GM19372 (cell line): ENCODE measurements around the gene ZNF273.
"Not testable (repeated sequence)": the region's sequence is repeated elsewhere in the genome, so short reads cannot be mapped to it uniquely, and the experiment has no call there.

ENCODE experiments used
- ATAC-seq: cut with Tn5 transposase; IDR thresholded peaks from one replicate; pipeline ENCODE4 v1.9.1; 2021; ENCODE audit warnings: mild to moderate bottlenecking, low read depth, moderate library complexity; ENCODE audit not compliant: unreplicated experiment

ZNF273 gene

DNA sequence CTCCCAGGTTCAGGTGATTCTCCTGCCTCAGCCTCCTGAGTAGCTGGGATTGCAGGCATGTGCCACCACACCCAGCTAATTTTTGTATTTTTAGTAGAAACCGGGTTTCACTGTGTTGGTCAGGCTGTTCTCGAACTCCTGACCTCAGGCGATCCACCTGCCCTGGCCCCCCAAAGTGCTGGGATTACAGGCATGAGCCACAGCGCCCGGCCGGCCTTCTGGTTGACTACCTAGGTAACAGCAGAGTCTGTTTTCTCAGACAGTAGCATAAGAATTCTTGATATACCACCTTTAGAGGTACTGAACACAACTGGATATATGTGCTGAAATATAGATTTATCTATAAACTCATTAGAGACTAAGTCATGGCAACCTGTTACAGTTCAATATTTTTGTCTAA, 36.9 kb downstream of the ZNF273 start:
- ATAC-seq, result not testable (repeated sequence)

DNA sequence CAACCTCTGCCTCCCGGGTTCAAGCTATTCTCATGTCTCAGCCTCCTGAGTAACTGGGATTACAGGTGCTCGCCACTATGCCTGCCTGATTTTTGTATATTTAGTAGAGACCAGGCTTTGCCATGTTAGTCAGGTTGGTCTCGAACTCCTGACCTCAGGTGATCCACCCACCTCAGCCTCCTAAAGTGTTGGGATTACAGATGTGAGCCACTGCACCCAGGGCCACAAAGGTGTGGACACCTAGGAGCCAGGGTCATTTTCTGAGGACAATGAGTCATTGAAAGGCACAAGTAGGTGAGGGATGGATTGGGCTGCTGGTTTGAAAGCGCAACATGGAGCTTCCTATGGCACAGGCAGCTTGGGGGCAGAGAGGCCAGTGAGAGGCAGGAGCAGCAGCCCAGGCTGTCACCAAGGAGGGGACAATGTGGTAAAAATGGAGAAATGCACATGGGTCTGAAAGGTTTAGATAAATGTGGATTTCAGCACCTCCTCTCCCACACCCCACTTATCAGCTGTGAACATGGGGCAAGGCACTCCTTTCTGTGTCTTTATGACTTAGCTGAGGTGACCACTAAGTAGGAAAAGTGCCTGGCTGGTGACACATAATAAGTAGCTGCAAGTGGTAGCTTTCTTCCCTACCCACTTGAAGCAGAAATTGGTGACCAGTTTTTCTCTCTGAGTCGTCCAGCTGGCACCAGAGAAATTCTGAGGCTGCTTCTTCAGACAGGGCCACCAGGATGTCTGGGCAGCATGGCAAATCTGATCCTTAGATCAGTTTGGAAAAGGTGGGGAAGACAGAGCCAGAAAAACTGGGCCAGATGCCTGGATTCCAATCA, 41.8 kb downstream of the ZNF273 start:
- not testable (repeated sequence) for ATAC-seq

DNA sequence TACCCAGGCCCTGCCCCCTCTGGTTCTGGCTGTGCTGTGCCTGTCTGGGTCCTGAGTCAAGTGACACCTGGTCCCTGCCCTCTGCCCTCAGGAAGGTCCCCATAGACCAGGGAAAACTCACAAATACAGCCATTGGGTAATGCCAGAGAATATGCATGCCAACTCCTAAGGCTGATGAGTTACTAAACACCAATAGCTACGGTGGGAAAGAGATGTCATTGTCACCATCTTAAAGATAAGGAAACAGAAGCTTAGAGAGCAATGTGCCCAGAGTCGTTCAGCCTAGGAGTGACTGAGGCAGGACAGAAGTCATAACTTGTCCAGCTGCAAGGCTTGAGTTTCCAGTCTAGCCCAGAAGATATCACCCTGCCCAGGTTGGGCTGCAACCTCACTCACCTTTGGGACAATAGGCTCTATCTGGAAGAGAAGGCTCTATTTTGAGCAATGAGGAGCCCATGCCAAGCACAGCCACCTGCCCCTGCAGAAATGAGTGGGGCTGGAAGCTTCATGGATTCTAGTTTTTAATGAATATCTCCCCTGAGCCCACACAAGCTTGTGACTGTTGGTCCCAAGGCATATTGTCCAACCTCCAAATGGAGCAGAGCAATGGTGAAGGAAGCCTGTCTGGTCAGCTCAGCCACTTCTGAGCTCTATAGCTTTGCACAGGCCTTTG, 42.6 kb downstream of the ZNF273 start:
- no peak for ATAC-seq

DNA sequence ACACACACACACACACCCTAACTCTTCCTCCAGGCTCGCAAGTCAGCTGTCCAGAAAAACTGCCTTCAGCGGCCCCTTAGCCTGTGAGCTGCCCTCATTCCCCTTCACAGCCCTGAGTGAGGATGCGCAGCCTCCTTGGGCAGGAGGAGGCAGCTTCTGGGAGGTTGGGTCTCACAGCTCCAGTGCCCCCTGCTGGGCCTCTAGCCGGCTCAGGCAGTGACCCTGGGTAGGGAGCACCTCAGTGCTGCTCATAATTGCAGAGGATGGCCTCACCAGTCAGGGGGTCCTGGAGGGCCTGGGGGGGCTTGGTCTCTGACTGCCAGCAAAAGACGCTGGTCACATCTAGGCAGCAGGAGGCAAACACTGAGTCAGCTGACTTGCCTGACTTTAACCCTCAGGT, 43.7 kb downstream of the ZNF273 start:
- no peak for ATAC-seq

DNA sequence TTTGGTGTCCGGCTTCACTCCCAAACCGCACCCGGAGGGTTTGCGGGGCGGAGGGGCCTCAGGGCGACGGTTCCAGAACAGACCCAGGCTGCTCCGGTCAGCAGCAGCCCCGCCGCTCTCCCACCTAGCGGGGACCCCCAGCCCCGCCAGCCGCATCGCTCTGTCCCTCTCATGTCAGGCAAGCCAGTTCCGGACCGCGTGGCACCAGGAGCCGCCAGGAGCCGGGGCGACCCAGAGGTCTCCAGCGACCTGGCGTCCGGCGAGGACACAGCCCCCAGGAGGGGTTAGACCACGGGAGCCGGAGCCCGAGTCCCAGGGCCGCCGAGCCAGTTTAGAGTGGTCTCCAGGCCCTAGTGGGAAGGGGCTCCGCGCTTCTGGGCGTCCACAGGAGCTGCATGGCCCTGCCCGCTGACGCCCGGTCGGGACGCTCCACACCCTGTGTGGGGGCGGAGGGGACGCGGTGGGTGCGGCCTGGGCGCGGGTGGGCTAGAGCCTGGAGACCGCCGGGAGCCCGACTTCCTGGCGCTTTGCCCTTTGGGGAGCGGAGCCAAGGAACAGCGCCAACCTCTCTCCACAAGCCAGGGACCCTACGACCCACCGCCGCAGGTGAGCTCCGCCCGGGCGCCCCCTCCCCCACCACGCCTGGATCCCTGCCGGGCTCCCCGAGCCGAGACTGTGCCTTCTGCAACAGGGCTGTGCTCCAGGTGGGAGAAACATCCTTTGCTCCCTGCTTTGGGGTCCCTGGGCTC, 44.4 kb downstream of the ZNF273 start:
- no peak for ATAC-seq

DNA sequence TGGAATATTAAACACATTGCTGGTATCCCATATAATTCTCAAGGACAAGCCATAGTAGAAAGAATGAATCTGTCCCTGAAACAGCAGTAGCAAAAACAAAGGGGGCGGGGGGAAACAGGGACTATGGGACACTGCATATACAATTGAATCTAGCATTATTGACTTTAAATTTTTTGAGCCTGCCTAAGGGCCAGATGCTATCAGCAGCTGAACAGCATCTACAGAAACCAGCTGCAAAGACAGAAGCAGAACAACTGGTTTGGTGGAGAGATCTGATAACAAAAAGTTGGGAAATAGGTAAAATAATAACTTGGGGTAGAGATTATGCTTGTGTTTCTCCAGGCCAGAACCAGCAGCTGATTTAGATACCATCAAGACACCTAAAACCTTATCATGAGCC, 45.7 kb downstream of the ZNF273 start:
- ATAC-seq, result not testable (repeated sequence)

DNA sequence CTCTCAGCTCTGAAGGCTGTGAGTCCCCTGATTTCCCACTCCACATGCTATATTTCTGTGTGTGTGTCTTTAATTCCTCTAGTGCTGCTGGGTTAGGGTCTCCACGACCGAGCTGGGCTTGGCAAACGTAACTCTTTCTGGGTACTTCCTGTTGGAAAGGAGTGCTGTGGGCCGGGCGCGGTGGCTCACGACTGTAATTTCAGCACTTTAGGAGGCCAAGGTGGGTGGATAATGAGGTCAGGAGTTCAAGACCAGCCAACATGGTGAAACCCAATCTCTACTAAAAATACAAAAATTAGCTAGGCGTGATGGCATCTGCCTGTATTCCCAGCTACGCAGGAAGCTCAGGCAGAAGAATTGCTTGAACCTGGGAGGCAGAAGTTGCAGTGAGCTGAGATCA, 47.6 kb downstream of the ZNF273 start:
- ATAC-seq, result not testable (repeated sequence)

DNA sequence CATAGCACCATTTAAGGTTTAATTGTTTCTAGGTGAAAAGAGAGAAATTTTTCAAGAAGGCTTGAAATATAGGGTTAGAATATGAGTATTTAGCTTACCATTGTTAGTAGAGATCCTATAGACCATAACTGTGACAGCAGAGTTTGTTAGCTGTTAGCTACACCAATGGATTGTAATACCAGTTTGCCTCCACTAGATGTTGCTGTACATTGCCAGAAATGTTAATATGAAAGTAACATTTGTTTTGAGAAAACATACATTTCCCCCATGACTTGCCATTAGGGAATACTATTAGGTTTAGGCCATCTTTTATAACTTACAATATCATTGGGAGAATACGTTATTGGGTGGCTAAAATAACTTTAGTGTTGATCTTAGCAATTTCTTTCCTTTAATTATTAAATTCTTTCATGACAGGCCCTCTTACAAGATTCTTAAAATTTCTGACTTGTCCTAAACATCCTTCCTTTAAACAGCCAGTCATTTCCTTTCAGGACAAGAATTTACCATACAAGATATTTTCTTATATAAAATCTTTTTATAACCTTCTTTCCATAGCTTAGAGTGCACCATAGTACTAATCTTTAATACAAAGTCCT, 48.3 kb downstream of the ZNF273 start:
- no peak for ATAC-seq

DNA sequence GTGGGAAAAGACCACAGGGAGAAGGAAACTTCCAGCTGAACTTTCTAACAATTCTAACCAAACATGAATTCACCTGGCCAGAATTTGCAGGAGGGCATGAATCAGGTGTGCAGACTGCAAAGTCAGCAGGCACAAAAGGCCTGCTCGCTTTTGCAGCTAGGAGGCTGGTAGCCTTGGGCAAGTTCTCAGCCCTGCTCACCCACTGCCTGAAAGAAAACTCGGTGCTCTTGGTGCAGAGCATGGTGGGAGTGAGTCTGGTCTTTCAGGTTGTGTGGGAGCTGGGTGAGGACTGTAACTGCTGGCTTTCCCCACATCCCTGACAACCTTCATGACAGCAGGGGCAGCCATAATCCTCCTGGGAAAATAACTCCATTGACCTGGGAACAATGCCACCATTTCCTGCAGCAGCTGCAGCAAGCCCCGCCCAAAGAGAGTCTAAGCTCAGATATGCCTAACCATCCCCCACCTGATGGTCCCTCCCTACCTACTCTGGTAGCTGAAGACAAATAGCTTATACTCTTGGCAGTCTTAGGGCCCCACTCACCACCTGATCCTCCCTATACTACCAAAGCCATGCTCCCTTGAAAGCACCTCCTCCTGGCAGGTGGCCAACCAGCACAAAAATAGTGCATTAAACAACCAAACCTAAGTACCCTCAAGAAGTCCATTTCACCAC, 56.1 kb downstream of the ZNF273 start:
- ATAC-seq, result no peak

DNA sequence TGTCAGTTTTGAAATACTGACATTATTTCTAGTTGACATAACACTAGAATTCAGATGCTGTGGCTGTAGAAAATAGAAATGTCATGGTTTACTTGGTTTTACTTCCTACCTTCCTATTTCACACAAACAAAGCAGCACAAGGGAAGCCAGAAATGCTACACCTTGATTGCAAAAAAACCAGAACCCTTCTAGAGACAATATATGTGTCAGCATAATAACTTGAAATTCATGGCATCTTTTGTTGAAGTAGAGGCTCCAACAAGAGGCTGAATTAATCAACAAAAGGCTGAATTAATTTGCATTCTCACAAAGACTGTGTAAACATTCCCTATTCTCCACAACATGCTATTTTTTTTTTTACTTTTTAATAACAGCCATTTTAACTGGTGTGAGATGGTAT, 62.5 kb downstream of the ZNF273 start:
- ATAC-seq, result no peak

DNA sequence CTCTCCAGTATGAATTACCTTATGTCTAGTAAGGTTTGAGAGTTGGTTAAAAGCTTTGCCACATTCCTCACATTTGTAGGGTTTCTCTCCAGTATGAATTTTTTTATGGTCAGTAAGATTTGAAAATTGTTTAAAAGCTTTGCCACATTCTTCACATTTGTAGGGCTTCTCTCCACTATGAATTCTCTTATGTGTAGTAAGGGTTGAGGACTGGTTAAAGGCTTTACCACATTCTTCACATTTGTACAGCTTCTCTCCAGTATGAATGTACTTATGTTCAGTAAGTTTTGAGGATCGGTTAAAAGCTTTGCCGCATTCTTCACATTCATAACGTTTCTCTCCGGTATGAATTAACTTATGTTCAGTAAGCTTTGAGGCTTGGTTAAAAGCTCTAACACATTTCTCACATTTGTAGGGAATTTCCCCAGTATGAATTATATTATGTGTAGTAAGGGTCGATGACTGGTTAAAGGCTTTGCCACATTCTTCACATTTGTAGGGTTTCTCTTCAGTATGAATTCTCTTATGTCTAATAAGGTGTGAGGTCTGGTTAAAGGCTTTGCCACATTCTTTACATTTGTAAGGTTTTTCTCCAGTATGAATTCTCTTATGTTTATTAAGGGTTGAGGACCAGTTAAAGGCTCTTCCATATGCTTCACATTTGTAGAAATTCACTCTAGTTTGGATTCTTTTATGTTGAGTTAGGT, 75.6 kb downstream of the ZNF273 start:
- no peak for ATAC-seq
